NB4 (cell line): ENCODE data around the gene TBC1D22A.
"Not testable (repeated sequence)": the region's sequence is repeated elsewhere in the genome, so short reads cannot be mapped to it uniquely, and the experiment has no call there.

Experiments used
- DNase-seq: peaks from one replicate; pipeline ENCODE4 v3.0.0; 2010; ENCODE audit warnings: low read depth
- H3K4me3 ChIP-seq: one replicate; pipeline ENCODE4 v1.5.1; 2011; ENCODE audit warnings: mild to moderate bottlenecking, low read depth, low read length, moderate library complexity
- MYC ChIP-seq: IDR thresholded peaks from 2 replicates; pipeline ENCODE4 v1.6.1; 2011; ENCODE audit warnings: low read depth, low read length
- POLR2A ChIP-seq: IDR thresholded peaks from 2 replicates; pipeline ENCODE4 v1.6.1; 2011; ENCODE audit warnings: mild to moderate bottlenecking; ENCODE audit not compliant: insufficient read length; ENCODE audit errors: extremely low read depth
- TF ChIP-seq, protein P1 (sequence below): IDR thresholded peaks from one replicate; pipeline ENCODE4 v1.5.1; 2012; ENCODE audit warnings: low read depth, low read length
- TF ChIP-seq, protein P2 (sequence below): IDR thresholded peaks from 2 replicates; pipeline ENCODE4 v1.6.1; 2011; ENCODE audit warnings: low read depth, low read length

Gene TBC1D22A

DNA sequence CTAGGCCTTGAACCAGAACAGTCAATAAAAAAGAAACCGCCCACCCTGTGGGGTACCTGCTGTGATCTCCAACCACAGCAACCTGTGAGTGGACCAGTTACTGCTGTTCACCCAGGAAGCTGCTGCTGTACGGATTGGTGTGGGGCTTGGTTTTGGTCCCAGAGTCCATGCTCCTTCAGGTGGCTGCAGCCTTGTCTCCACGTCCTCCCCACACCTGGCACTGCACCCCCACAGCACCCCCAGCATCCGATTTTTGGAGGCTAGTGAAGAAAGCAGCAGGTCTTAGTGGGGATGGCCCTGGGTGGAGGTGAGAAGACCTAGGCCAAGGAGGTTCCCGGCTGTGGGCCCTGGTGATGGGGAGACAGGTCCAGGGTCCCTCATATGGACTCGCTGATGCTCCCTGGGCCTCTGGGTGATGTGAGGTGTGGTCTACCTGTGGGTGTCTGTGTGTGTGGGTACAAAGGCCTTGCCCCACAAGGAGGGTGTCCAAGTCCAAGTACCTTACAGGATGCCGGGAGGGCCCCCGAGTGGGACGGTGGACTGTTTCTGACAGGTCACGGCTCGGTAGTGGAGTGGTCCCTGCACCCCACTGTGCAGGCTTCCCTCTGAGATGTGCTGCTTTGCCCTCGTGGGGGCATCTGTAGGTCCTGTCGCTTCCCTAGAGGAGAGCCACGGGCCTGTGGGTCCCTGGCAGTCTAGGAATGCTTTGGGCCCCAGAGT is 283.4 kb downstream of the TBC1D22A start:
- H3K4me3 ChIP-seq: no peak overlapping the region
- TF ChIP-seq, protein P1, sequence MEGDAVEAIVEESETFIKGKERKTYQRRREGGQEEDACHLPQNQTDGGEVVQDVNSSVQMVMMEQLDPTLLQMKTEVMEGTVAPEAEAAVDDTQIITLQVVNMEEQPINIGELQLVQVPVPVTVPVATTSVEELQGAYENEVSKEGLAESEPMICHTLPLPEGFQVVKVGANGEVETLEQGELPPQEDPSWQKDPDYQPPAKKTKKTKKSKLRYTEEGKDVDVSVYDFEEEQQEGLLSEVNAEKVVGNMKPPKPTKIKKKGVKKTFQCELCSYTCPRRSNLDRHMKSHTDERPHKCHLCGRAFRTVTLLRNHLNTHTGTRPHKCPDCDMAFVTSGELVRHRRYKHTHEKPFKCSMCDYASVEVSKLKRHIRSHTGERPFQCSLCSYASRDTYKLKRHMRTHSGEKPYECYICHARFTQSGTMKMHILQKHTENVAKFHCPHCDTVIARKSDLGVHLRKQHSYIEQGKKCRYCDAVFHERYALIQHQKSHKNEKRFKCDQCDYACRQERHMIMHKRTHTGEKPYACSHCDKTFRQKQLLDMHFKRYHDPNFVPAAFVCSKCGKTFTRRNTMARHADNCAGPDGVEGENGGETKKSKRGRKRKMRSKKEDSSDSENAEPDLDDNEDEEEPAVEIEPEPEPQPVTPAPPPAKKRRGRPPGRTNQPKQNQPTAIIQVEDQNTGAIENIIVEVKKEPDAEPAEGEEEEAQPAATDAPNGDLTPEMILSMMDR: no peak
- DNase-seq: no peak

DNA sequence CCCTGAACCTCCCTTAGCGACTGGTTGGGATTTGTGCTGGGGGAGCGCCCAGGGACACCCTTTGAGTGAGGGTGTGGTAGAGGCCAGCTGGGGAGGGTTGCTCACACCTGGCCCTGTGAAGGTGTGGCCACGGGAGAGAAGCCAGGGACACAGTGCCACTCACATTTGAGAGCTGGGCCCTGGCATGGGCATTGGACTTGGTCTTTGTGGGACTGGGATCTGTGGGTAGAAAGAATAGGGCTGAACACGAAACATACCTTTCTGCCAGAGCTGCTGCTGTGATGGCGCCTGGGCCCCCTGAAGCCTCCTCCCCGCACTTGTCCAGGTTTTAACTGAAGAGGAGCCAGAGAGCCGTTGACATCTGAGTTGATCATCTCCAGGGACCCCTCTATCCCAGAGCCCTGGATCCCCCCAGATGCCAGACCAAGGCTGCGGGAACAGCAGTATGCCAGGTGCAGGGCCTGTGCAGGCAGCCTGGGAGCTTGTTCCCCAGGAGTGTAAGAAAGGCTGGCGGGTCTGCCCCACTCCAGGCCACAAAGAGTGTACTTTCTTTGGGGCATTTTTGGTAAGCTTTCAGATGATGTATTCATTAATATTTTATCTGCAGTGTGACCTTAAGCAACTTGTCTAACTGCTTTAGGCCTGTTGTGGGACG is 284.1 kb downstream of the TBC1D22A start:
- no peak overlapping the region for H3K4me3 ChIP-seq
- no peak for DNase-seq
- TF ChIP-seq, protein P2, sequence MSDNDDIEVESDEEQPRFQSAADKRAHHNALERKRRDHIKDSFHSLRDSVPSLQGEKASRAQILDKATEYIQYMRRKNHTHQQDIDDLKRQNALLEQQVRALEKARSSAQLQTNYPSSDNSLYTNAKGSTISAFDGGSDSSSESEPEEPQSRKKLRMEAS: no peak

DNA sequence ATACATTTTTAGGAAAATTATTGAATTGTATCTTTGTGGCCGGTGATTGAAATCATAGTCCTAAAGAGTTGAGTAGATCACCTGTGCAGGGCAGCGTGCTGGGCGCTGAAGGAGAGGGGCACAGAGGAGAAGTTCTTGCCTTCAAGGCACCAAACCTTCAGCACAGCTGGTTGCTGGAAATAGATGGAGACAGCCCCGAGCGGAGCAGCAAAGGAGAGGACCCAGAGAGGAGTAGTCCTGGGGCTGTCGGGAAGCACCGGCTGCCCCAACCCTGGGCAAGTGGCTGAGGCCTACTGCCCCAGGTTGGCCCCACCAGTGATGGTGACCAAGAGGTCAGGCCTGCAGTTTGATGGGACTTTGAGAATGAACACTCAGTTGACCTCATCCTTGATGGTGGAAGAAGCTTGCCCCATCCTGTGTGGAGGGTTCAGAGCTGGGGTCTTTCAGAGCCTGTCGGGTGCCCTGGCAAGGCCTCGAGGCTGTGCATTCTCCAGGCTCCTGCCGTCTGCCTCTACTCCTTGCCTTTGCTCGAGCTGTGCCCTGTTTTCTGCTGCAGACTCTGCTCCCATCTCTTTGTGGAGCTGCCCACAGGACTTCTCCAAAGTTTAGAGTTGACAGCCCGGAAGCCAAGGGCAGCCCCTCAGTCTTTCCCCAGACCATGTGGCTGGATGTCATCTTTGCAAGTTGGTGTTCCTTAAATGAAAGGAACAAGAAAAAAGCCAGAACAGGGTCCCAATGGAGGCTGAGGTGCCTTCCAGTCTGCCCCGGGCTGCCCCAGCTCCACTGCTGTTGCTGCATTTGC is 285.1 kb downstream of the TBC1D22A start:
- TF ChIP-seq, protein P2: no peak
- no peak for TF ChIP-seq MYC
- TF ChIP-seq, protein P1: no peak
- no peak for TF ChIP-seq POLR2A
- no peak overlapping the region for H3K4me3 ChIP-seq
- DNase-seq: no peak

DNA sequence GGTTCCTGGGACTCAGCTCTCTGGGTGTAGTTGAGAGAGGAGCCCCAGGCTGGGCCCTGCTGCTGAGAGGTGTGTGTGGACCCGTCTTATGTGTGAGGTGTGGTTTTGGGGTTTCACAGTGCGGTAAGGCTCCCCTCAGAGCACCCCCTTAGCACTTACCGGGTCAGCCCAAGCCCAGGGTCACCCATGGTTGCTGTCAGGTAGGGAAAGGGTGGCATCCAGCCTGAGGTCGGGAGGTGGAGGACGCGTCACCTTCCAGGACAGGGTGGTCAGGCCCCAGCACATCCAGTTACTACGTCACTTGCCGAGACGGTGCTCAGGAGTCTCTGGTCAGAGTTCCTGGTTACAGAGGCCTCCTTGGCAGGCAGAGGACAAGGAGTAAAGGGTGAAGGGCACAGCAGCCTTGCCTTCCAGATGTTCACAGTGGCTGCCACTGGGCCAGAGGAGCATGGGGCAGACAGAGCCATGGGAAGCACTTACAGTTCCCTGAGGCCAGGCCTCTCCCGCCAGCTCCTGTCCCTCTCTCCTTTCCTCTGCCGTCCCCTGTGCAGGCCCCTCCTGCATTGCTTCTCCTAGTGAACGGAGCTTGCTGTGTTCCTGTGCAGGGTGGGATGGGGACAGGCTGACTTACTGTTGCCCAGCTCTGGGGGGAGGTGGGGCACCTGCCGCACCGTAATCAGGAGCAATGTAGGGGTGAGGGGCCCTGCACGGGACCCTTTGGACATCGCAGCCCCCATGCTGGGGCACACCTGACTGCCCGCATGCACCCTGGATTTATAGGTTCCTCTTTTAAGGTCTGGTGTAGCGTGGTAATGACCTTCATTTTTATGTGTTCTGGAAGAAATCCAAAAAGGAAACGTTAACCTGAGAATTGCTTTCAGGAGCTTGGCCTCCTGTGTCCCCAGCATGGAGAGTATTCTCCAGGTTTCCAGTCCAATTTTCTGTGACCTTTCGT is 285.9 kb downstream of the TBC1D22A start:
- TF ChIP-seq, protein P1: no peak
- no peak for DNase-seq
- H3K4me3 ChIP-seq: no peak overlapping the region

DNA sequence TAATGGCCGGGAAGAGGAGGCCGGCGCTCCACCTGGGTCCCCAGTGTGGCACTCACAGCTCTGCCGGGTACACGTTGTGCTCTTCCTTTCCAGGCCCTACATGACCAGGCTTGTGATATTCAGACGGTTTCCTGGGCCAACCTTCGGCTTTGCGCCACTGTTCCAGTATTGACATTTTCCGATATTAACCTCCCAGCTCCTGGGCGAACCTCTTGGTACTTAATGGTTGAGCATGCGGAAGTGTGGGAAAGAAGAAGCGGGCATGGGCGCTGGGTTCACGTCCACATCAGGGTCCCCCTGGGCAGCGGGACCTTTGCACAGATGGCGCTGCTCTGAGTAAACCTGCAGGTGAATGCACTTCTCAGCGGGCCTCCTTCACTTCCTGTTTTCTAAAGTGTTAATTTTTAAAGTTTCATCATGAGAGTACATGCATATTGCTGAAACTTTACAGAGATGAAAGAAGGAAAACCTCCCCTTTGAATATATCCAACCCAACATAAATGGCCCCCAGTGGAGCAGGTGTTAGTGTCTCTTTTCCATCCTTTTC is 286.7 kb downstream of the TBC1D22A start:
- H3K4me3 ChIP-seq: no peak overlapping the region
- DNase-seq: peak; percentile 14
- TF ChIP-seq, protein P1: no peak
- TF ChIP-seq POLR2A: no peak

DNA sequence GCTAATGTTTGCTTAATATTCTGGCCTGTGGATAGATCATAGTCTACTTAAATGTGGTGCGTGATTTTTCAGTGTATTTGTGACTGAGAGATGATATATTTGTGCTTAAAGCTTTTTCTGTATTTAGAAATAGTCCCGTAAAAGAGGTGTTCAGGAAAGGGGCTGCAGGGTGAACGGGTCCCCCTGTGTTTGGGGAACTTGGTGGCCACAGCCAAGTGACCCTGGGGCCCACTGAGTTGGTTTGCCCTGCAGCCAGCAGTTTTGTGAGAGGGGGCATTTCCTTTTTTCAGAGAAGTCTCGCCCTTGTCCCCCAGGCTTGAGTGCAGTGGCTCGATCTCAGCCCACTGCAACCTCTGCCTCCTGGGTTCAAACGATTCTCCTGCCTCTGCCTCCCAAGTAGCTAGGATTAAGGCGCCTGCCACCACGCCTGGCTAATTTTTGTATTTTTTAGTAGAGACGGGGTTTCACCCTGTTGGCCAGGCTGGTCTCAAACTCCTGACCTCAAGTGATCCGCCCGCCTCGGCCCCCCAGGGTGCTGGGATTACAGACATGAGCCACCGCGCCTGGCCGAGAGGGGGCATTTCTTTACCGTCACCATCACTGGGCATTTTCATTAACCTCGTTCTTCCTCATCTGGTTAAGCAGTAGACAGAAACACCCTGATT is 287.4 kb downstream of the TBC1D22A start:
- not testable (repeated sequence) for H3K4me3 ChIP-seq
- DNase-seq: peak; percentile 15
